ENCODE measurements around the gene MTRR. TPM values are rescaled to one million over a fixed set of nuclear protein-coding genes. Genes with fewer than 3 reads are reported as not detected.

The MTRR gene
- total and polyA plus RNA-seq, 2 of the 8 experiments (the other 6 are each of a cell fraction or from before 2014, with no cell fraction given) = 36.4 to 53.8 TPM

GRCh38 chr5:7873216-7873615, 4.3 kb downstream of the MTRR start (continued):
- no peak for TF ChIP-seq RNF2 (IDR thresholded peaks at IDR 0.05; ENCODE audit: borderline replicate concordance, low read depth, low read length, missing control alignments, poor library complexity, severe bottlenecking)
- TF ChIP-seq JUND (IDR thresholded peaks at IDR 0.05; ENCODE audit: low read length) = no peak
- no peak for TF ChIP-seq EGR1 (IDR thresholded peaks at IDR 0.05; ENCODE audit: borderline replicate concordance, low read depth, low read length)
- no peak for TF ChIP-seq CHD2 (IDR thresholded peaks at IDR 0.05; ENCODE audit: low read length)

All from H1 (cell line).